Hepatic stellate cell (primary cell): ENCODE results near the gene TAAR5.
"Not testable (repeated sequence)": the region's sequence is repeated elsewhere in the genome, so short reads cannot be mapped to it uniquely, and the experiment has no call there.

Source experiments
- DNase-seq: peaks from one replicate; pipeline ENCODE4 v3.0.0; 2011; ENCODE audit warnings: low spot score

TAAR5 gene, protein sequence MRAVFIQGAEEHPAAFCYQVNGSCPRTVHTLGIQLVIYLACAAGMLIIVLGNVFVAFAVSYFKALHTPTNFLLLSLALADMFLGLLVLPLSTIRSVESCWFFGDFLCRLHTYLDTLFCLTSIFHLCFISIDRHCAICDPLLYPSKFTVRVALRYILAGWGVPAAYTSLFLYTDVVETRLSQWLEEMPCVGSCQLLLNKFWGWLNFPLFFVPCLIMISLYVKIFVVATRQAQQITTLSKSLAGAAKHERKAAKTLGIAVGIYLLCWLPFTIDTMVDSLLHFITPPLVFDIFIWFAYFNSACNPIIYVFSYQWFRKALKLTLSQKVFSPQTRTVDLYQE

DNA sequence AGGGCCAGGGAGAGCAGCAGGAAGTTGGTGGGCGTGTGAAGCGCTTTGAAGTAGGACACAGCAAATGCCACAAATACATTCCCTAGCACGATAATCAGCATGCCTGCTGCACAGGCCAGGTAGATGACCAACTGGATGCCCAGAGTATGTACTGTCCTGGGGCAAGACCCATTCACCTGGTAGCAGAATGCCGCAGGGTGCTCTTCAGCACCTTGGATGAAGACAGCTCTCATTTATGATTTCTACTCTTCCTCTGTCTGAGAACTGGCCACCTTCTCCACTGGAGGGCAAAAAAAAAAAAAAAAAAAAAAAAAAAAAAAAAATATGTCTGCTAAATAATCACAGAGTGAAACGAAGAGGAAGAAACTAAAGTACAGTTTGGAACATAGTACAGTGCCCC lies at the start of gene TAAR5:
Gene TAAR5, minus strand, starts transcription at position 288 of the 400 bp plus-strand sequence. Its CDS starts 55 bp downstream, at position 233.
- DNase-seq: no peak

DNA sequence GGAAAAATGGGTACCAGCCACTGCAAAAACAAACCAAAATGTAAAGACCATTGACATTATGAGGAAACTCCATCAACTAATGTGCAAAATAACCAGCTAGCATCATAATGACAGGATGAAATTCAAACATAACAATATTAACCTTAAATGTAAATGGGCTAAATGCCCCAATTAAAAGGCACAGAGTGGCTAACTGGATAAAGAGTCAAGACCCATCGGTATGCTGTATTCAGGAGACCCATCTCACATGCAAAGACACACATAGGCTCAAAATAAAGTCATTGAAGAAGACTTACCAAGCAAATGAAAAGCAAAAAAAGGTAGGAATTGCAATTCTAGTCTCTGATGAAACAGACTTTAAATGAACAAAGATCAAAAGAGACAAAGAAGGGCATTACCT lies 47.6 kb upstream of the TAAR5 start:
- DNase-seq: not testable (repeated sequence)

DNA sequence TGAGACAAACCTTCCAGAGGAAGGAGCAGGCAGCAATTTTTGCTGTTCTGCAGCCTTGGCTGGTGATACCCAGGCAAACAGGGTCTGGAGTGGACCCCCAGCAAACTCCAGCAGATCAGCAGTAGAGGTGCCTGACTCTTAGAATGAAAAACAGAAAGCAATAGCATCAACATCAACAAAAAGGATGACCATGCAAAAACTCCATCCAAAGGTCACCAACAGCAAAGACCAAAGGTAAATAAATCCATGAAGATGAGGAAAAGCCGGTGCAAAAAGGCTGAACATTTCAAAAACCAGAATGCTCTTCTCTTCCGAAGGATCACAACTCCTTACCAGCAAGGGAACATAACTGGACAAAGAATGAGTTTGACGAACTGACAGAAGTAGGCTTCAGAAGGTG lies 46.4 kb upstream of the TAAR5 start:
- not testable (repeated sequence) for DNase-seq

DNA sequence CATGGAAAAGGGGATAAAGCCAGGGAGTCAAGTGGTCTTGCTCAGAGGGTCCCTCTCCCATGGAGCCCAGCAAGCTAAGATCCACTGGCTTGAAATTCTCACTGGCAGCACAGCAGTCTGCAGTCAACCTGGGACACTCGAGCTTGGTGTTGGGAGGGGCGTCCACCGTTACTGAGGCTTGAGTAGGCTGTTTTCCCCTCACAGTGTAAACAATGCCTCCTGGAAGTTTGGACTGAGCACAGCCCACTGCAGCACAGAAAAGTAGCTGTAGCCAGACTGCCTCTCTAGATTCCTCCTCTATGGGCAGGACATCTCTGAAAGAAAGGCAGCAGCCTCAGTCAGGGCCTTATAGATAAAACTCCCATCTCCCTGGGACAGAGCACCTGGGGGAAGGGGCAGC lies 45.7 kb upstream of the TAAR5 start:
- DNase-seq: not testable (repeated sequence)

DNA sequence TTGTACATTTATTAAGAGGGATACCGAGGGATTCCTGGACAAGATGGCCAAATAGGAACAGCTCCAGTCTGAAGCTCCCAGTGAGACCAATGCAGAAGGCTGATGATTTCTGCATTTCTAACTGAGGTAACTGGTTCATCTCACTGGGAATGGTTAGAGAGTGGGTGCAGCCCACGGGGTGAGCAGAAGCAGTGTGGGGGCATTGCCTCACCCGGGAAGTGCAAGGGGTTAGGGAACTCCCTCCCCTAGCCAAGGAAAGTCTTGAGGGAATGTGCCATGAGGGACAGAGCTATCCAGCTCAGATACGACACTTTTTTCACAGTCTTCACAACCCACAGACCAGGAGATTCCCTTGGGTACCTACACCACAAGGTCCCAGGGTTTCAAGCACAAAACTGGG lies 45.3 kb upstream of the TAAR5 start:
- DNase-seq: no peak

DNA sequence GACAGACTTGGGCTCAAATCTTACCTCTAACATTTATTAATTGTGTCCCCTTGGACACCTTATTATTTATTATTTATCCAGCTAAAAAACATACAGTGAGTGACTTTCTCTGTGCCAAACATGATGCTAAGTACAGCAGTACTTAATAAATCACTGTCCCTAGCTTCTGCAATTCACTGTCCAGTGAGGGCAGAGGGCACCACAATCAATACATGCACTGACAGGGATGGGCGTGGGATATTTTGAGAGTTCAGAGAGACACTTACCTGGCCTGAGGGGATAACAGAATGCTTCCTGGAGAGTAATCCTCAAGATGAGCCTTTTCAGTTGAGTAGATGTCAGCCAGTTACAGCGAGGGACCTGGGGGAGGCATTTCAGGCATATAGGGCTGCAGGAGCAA lies 43.8 kb upstream of the TAAR5 start:
- no peak for DNase-seq

DNA sequence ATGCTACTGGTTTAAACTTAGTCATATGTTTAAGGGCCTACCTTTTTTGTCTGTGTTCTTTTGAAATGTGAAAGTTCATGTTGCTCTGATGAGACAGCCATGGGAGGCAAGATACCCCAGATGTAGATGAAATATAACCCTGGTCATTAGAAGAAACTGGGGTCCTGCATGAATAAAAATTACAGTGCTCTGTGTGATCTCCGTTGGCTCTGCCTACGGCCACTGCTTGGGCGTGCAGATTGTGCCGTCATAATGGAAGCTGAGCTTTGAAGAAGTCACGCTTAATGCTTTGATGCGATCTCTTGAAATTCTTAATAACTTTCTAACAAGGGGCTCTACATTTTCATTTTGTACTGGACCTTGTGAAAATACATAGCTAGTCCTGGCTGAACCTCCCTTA lies 34.6 kb upstream of the TAAR5 start, which contains the start of gene TAAR2:
Gene TAAR2, minus strand, starts transcription at position 101 of the 400 bp plus-strand sequence. Its CDS starts 0 bp downstream, at position 101.
- DNase-seq: no peak

DNA sequence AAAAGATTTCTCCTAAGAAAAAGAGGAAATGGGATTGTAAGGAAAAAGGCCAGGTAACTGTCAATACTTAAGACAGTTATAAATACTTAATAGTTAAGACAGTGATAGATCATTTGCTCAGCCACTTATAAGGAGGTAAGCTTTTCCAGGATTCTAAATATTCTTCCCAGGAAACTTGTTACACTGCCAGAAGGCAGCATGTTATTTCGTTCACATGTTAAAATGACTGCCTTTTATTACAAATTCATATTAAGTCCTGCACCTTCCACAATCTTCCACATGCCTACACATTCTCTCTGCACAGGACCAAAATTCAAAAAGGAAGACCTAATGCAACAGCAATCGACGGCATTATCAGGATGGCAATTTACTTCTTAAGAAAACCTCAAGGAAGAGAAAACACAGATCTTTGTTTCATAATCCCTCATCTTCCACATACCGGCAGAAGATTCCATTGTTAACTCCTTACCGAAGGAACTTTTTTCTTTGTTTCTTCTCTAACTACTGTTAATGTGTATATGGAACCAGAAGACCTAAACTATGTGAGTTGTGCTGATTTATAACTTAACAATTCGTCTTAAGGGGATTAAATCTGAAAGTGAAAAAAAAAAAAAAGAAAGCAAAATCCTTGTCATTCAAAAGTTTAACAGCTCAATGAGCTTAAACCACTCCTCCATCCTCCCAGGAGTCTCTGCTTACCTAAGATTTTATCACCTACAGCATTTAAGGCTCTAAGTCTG lies 33.7 kb upstream of the TAAR5 start:
- no peak for DNase-seq

DNA sequence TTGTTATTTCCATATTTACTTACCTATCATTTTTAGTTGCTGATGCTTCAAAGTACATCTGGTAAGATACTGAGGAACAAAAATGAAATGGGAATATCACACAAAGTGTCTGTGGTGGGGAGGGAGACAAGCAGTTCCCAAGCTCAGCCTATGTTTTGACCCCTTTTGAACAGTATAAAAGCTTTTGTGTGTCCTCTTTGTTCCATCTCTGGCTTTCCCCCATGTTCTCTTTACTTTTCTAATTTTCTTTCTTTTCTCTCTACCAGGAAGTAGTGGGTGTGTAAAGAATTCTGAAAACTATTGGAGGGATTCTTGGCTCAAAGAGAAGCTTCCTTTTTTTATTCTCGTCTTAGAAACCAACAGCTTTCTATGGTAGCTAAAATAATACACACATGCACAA lies 27.1 kb upstream of the TAAR5 start:
- DNase-seq: no peak

DNA sequence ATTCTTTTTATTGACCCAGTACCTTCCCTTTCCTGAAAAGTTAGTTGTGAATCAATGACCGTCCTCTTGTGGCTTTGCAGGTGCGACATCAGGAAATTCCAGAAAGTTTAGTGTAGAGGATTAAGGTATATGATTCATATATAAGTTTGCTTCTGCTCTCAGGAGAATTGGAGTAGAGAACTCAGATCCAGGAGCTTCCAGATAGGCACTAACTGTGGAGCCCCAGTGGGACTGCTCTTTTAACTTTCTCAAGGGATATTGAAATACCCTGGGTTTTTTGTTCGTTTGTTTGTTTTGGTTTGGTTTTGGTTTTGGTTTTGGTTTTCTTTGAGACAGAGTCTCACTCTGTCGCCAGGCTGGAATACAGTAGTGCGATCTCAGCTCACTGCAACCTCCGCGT lies 25.0 kb upstream of the TAAR5 start:
- DNase-seq: no peak

DNA sequence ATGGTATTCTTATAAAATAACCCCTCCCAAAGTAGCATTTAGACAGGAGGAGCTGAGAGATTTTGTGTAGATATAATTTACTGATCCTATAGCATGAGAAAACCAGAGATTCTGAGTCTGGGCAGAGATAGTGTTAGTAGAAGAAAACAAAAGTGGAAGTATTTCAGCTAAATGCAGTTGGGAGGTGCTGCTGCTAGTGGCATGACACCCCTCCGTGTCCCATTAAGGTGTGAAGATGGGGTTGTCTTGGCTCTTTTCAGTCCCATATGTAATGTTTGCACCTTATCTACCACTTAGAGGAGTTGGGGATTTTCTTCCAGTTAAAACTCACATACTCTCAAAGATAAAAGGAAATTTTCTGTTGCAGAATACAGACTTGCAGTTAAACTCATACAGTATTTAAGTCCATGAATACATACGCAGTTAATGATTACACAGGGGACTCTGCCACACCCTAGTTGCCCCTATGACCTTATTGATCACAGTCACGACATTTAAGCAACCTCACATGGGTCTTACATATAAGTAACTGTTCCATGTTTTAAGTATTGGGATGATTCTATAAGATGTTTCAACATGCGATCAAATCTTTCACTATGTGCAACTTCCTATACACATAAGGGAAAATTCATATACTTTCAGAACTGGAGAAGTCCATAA lies 23.0 kb upstream of the TAAR5 start:
- no peak for DNase-seq

DNA sequence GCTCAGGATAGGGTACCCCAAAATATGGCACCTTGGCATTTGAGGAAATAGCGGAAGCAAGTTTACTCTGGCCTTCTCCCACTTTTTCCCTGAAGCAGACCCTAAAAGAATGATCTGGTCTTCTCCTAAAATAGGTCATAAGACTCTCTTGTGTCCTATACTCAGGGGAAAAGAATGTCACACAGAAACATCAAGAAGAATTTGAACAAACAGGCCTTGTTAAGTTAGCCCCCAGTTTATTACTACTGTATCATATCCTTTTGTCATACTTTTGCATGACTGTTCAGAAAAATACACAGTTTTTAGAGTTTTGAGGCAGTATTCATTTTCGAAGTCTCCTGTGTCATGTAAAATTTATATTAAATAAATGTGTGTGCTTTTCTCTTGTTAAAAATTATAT lies 22.1 kb upstream of the TAAR5 start:
- DNase-seq: no peak

DNA sequence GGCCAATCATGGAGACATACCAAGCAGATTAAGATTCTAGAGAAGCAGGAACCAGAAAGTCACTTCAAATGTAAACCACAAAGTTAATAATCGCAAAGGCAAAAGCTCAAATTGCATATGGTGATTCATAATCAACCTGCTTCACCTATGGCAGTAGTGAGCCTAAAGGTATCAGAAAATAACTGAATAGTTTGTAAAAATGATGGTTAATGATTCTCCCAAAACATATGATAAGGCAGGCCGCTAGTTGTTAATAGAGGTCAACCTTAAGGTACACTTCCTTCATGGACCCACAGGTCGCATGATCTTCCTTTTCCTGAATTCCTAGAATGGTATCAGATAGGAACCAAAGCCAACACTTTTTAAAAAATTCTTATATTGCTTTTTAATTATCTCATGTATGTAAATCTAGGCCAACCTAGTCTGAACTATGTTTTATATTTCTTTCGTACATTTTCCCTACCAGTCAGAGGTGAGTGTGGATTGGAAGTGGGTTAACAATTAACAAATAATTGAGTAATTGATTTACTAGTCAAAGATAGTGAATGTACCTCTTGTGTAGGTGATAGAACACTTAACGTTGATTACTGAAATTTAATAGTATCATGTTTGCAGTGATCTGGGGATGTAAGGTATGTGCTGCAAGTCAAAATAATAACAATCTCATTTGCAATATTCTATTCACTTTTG lies 18.1 kb upstream of the TAAR5 start:
- no peak for DNase-seq

DNA sequence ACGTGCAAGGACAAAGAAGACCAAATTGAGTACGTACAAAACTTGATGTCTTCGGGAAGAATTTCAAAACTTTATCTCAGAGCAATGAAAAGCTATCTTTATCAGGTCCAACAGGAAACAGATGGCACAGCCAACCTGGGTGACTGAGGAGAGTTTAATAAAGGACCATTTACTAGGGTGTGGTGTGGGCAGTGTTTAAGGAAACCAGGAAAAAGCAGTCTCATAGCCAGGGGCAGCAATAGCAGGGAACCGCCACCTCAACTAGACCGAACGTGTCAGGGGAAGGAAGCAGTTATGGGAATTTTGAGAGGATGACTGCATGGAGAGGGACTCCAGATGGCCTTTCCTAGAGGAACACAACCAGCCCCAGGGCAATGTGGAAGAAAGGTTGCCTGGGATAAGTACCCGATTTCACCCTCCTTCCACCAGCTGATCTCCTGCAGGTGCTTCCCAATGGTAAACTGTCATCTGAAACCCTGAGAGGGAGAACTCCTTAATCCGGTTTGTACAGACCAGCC lies 15.2 kb upstream of the TAAR5 start:
- DNase-seq: no peak

DNA sequence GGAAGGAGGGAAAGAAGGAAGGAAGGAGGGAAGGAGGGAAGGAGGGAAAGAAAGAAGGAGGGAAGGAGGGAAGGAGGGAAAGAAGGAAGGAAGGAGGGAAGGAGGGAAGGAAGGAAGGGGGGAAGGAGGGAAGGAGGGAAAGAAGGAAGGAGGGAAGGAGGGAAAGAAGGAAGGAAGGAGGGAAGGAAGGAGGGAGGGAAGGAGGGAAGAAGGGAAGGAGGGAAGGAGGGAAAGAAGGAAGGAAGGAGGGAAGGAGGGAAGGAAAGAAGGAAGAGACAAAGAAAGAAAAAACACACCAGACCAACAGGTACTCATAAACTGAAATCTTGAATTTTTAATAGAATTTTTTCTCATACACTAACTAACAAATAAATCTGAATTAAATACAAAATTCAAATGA lies 11.4 kb upstream of the TAAR5 start:
- not testable (repeated sequence) for DNase-seq

DNA sequence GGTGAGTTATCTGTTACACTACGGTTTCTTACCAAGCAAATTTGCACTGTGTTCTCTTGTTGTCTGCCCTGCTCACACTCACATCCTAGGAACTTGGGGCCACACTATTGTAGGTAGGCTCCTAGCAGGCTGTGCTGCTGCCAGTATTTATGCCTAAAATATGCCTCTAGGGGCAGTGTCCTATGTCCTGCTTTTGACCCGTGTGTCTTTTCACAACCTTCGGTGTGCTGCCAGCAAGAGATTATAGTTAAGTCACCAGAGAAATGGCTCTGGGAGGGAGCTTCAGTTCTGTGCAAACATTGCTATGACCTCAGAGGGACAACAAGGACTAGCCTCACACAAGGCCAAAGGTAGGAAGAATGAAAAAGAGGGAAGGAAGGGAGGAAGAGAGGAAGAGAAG lies 8.9 kb upstream of the TAAR5 start:
- DNase-seq: no peak

DNA sequence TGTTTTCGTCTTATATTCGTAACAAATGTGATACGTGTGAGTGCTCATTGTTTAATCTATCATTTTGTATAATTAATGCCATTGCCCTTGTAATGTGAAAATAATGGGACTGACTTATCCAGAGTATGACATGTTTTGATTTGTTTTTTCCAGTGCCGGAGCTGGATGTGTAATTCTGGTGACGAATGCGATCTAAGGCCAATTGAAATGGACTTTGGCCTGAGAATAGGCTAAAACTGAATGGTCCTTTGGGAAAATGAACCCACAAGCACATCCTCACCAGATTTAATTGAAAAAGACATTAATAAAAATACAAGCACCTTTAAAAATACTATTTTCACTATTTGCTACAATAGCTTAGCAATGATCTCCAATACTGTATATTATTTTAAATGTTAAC lies 6.7 kb upstream of the TAAR5 start:
- DNase-seq: no peak

DNA sequence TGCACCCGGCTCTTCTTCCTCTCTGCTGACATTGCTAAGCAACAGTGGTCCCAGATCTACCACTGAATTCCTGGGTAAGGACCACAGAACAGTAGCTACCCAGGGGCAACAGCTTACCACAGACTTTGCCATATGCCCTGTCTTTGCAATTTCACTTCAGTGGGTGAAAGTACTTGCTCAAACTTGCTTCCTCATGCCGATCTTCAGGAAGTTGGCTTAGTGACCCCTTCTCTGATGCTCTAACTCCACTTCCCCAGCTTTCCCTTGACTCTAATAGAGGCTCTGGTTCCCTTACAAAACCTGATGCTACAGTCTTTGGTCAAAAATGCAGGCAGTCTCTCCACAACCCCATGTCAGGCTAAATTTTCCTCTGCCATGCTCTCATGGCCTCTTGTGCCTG lies 3.3 kb upstream of the TAAR5 start:
- no peak for DNase-seq

DNA sequence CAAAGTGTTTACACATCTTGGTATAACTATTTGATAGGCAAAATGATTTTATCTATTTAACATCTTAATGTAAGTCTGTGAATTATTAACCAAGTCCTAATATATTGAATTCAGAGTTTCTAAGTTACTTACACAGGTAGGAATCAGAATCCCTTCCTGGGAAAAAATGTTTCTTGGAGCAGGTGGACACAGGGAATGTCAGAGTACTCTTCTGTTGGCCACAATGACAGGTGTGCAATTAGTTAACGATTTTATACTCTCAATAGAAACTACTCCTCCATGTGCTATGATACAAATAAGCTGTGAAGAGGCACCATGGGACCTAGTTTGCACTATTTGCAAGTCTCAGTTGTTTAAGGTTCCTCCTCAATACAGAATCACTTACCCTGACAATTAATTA lies 821 bp upstream of the TAAR5 start:
- no peak for DNase-seq

DNA sequence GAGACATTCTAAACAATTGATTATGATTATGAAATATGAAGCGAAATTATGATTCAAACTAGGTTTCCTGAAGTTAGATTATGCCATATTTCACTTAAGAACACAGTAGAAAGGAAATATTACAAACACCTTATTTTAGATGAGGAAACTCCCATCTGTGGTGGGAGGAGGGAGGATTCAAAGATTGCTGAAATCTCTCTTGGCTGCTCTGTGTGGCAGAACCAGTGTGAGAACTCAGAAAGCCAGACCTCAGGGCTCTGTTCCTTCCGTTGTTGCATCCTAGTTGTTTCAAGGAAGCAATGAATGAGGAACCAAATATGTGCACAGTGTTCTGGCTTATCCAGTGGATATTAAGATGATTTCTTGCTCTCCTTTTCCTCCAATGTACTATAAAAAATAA lies 2.1 kb downstream of the TAAR5 start:
- DNase-seq: no peak

DNA sequence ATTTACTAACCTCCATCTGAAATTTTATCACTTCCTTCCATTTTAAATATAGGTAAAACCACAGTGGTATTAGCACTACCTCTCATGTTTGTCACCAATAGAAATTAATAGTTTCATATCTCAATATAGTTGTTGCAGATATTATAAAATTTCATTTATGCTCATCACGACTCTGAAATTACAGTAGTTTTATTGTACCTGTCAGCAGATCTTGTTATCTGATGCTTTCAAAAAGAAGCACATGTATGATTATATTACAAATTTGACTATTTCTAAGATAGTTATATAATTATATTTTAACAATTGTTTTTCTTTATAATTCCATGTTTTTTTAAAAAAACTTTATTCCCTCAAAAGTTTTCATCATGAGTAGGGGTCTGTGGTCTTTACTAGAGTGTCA lies 4.8 kb downstream of the TAAR5 start:
- no peak for DNase-seq

DNA sequence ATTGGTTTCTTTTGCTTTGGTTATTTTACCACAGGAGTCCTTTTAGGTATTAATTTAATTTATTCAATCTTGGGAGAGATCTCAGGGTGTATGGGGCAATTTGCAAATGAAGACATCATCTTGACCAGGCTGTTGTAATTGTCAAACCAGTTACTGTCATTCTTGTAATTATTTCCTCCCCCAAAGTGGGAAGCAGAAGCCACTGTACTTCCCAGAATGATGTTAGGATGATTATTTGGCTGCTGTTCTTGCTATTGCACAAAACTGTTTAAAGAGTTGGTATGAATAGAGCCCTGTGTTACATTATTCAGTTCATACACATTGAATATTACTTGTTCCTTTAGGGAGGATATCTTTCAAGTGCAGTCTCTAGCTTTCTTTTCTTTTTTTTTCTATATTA lies 17.8 kb downstream of the TAAR5 start:
- no peak for DNase-seq
